ENCODE results near the gene CACHD1. TPM values are rescaled to one million over a fixed set of nuclear protein-coding genes. Genes with fewer than 3 reads are reported as not detected.

Gene CACHD1
- total RNA-seq, 1 experiment from 2014 or later = 8.4 TPM

DNA sequence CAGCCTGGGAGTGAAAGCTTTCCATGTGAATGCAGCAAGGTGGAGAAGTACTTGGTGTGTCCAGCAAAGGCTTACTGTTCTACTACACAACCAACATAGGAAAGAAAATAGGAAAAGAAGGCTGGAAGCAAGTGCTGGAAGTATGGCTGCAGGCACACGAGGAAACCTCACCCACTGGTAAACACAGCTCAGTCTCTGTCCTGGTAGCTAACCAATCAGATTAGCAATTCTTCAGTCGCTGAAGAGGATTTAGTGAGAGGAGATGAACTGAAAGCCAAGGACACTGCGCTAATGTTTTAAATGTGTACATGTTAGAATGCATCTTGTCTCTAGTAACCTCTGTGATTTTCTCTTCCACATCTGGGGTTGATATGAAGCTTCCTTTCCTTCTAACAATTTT is 36.2 kb upstream of the CACHD1 start (continued):
- TF ChIP-seq, protein P1, sequence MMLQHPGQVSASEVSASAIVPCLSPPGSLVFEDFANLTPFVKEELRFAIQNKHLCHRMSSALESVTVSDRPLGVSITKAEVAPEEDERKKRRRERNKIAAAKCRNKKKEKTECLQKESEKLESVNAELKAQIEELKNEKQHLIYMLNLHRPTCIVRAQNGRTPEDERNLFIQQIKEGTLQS (IDR thresholded peaks at IDR 0.05) = no peak

DNA sequence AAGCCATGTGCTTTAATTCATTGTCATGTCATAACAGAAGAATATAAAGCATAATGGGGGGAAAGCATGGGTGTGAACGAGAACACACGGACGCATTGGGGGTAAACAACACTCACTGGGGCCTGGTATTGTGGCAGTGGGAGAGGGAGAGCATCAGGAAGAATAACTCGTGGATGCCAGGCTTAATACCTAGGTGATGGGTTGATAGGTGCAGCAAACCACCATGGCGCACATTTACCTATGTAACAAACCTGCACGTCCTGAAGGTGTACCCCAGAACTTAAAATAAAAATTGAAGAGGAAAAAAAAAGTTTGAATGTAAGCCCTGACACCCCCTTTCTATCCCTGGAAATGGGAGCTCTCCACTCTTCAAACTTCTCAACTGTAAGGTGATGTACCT is 34.9 kb upstream of the CACHD1 start:
- H3K27ac ChIP-seq (ENCODE audit: low read depth, low read length) = no peak overlapping the region
- CTCF ChIA-PET = no interaction called here
- ATAC-seq = no peak
- H3K9me2 ChIP-seq (ENCODE audit: insufficient read depth) = no peaks in the 10 kb centered on the region
- H3K9ac ChIP-seq (ENCODE audit: low read length) = no peak overlapping the region
- no TSS peak for BruUV-seq (replicated peaks)
- no peak overlapping the region for H2AFZ ChIP-seq (ENCODE audit: low read depth, low read length, poor library complexity, severe bottlenecking)
- H3K36me3 ChIP-seq (ENCODE audit: control insufficient read depth in 1 of 2, insufficient read depth in 2 of 2, low read length in 2 of 2) = no peaks in the 10 kb centered on the region
- H3K27me3 ChIP-seq (ENCODE audit: insufficient read depth, low read length) = no peaks in the 10 kb centered on the region
- H3K4me3 ChIP-seq (replicated peaks in 1 of 2; ENCODE audit: low read depth in 1 of 2, low read length in 2 of 2) = no peak overlapping the region
- intact Hi-C loops (cut with micrococcal nuclease) = no loop called here
- TF ChIP-seq, protein P2, sequence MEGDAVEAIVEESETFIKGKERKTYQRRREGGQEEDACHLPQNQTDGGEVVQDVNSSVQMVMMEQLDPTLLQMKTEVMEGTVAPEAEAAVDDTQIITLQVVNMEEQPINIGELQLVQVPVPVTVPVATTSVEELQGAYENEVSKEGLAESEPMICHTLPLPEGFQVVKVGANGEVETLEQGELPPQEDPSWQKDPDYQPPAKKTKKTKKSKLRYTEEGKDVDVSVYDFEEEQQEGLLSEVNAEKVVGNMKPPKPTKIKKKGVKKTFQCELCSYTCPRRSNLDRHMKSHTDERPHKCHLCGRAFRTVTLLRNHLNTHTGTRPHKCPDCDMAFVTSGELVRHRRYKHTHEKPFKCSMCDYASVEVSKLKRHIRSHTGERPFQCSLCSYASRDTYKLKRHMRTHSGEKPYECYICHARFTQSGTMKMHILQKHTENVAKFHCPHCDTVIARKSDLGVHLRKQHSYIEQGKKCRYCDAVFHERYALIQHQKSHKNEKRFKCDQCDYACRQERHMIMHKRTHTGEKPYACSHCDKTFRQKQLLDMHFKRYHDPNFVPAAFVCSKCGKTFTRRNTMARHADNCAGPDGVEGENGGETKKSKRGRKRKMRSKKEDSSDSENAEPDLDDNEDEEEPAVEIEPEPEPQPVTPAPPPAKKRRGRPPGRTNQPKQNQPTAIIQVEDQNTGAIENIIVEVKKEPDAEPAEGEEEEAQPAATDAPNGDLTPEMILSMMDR (IDR thresholded peaks at IDR 0.05 in 2 of 3, conservative IDR thresholded peaks at IDR 0.05 in 1 of 3; ENCODE audit: borderline replicate concordance in 1 of 3, insufficient read depth in 1 of 3, low read depth in 2 of 3, low read length in 2 of 3) = no peak
- TF ChIP-seq SIN3A (IDR thresholded peaks at IDR 0.05; ENCODE audit: low read depth) (no peak), EZH2phosphoT487 (IDR thresholded peaks at IDR 0.05; ENCODE audit: borderline replicate concordance) (no peak), SRF (IDR thresholded peaks at IDR 0.05; ENCODE audit: low read depth) (no peak), CEBPB (IDR thresholded peaks at IDR 0.05; ENCODE audit: low read depth) (no peak), TCF7L2 (IDR thresholded peaks at IDR 0.05; ENCODE audit: borderline replicate concordance, extremely low read depth, insufficient read depth, insufficient read length) (no peak), POLR2AphosphoS5 (IDR thresholded peaks at IDR 0.05; ENCODE audit: low read depth, low read length) (no peak), RAD21 (IDR thresholded peaks at IDR 0.05; ENCODE audit: low read depth) (no peak), CBX3 (IDR thresholded peaks at IDR 0.05; ENCODE audit: low read depth) (no peak)
- no peaks in the 10 kb centered on the region for H3K9me3 ChIP-seq (ENCODE audit: control insufficient read depth in 1 of 2, insufficient read depth in 1 of 2, low read depth in 1 of 2, low read length in 2 of 2)
- no peaks in the 10 kb centered on the region for H3K4me1 ChIP-seq (ENCODE audit: control insufficient read depth in 1 of 2, insufficient read depth in 2 of 2, low read length in 2 of 2)
- H3K79me2 ChIP-seq (ENCODE audit: insufficient read depth, low read length) = no peaks in the 10 kb centered on the region
- POLR2A ChIA-PET = no interaction called here
- no peak for DNase-seq (ENCODE audit: low read depth, low spot score)
- H3K4me2 ChIP-seq (ENCODE audit: low read length) = no peak overlapping the region
- no peaks in the 10 kb centered on the region for H4K20me1 ChIP-seq (ENCODE audit: insufficient read depth)
- RAD21 ChIA-PET (ENCODE audit: low non-redundant PET in 1 of 2, low total read pairs in 2 of 2, uncharacterized antibody in 2 of 2, unreplicated experiment in 2 of 2) = no interaction called here

All from HCT116 (cell line).